ENCODE measurements around the gene CSRP2.

The CSRP2 gene

GRCh38 chr12:76871082-76871481 is 7.7 kb downstream of the CSRP2 start:
- H3K9ac ChIP-seq (ENCODE audit: low read length) = no peak overlapping the region
- H3K4me1 ChIP-seq (ENCODE audit: low read length) = no peaks in the 10 kb centered on the region
- no peak for TF ChIP-seq CTCF (IDR thresholded peaks at IDR 0.05; ENCODE audit: low read depth, low read length)
- no peak for TF ChIP-seq EZH2phosphoT487 (IDR thresholded peaks at IDR 0.05; ENCODE audit: low read depth)
- H3K27ac ChIP-seq (ENCODE audit: low read length) = no peak overlapping the region
- H3K27me3 ChIP-seq (ENCODE audit: low read depth, low read length) = no peaks in the 10 kb centered on the region
- no peaks in the 10 kb centered on the region for H3K9me3 ChIP-seq (ENCODE audit: insufficient read depth, low read length)
- H3K79me2 ChIP-seq (ENCODE audit: low read length) = no peaks in the 10 kb centered on the region
- no peaks in the 10 kb centered on the region for H3K36me3 ChIP-seq (replicated peaks; ENCODE audit: low read depth, low read length)
- H3K4me3 ChIP-seq (ENCODE audit: low read length) = no peak overlapping the region
- H2AFZ ChIP-seq (ENCODE audit: low read depth, low read length) = no peak overlapping the region
- no peaks in the 10 kb centered on the region for H4K20me1 ChIP-seq (ENCODE audit: insufficient read depth, low read length)
- no peak overlapping the region for H3K4me2 ChIP-seq (ENCODE audit: low read length)

GRCh38 chr12:76866726-76867125 is 12.1 kb downstream of the CSRP2 start:
- no peaks in the 10 kb centered on the region for H4K20me1 ChIP-seq (ENCODE audit: insufficient read depth, low read length)
- no peak for TF ChIP-seq EZH2phosphoT487 (IDR thresholded peaks at IDR 0.05; ENCODE audit: low read depth)
- TF ChIP-seq CTCF (IDR thresholded peaks at IDR 0.05; ENCODE audit: low read depth, low read length) = no peak
- no peak overlapping the region for H3K4me2 ChIP-seq (ENCODE audit: low read length)
- no peaks in the 10 kb centered on the region for H3K36me3 ChIP-seq (replicated peaks; ENCODE audit: low read depth, low read length)
- H3K4me1 ChIP-seq (ENCODE audit: low read length) = peaks cover 5% of the 10 kb centered on the region; the same call in 1 of the 2 replicates
- H3K27ac ChIP-seq (ENCODE audit: low read length) = no peak overlapping the region
- no peak overlapping the region for H2AFZ ChIP-seq (ENCODE audit: low read depth, low read length)
- no peaks in the 10 kb centered on the region for H3K79me2 ChIP-seq (ENCODE audit: low read length)
- H3K4me3 ChIP-seq (ENCODE audit: low read length) = no peak overlapping the region
- H3K9me3 ChIP-seq (ENCODE audit: insufficient read depth, low read length) = no peaks in the 10 kb centered on the region
- no peaks in the 10 kb centered on the region for H3K27me3 ChIP-seq (ENCODE audit: low read depth, low read length)
- no peak overlapping the region for H3K9ac ChIP-seq (ENCODE audit: low read length)

- H3K27ac ChIP-seq (ENCODE audit: low read length) = no peak overlapping the region
- H3K4me3 ChIP-seq (ENCODE audit: low read length) = no peak overlapping the region
- TF ChIP-seq EZH2phosphoT487 (IDR thresholded peaks at IDR 0.05; ENCODE audit: low read depth) = no peak
- TF ChIP-seq CTCF (IDR thresholded peaks at IDR 0.05; ENCODE audit: low read depth, low read length) = no peak
- no peak overlapping the region for H3K9ac ChIP-seq (ENCODE audit: low read length)
- H3K9me3 ChIP-seq (ENCODE audit: insufficient read depth, low read length) = no peaks in the 10 kb centered on the region
- H4K20me1 ChIP-seq (ENCODE audit: insufficient read depth, low read length) = no peaks in the 10 kb centered on the region
- no peaks in the 10 kb centered on the region for H3K79me2 ChIP-seq (ENCODE audit: low read length)
- no peak overlapping the region for H3K4me2 ChIP-seq (ENCODE audit: low read length)
- H3K27me3 ChIP-seq (ENCODE audit: low read depth, low read length) = no peaks in the 10 kb centered on the region
- peaks cover 5% of the 10 kb centered on the region; the same call in 1 of the 2 replicates for H3K4me1 ChIP-seq (ENCODE audit: low read length)
- no peaks in the 10 kb centered on the region for H3K36me3 ChIP-seq (replicated peaks; ENCODE audit: low read depth, low read length)
- no peak overlapping the region for H2AFZ ChIP-seq (ENCODE audit: low read depth, low read length)
Measured at GRCh38 chr12:76866151-76866567, 12.7 kb downstream of the CSRP2 start.

DNA sequence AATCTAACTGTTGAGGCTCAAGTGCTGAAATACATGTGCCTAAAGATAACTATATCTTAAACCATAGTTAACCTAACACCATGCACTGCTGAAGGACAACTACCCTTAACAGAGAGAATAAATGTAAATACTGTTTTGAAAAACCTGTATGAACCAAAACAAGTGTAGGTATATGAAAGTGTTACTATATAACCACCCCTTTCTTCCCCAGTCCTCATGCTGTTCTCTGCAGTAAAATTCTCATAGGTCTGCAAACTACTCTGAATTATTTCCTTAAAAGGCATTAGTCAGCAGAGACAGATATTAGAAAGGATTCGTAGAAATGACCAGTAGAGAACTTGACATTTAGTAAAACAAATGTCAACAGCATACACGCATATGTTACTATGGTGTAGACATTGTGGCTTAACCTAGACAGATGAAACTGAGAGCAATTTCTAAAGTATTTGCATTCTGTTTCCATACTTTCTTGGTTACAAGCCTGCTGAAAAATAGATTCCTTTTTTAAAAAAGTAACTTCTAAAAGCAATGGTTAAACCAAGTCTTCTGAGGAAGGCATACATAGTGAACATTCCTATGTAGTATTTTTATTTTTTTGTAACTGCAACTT is 13.9 kb downstream of the CSRP2 start:
- H3K27me3 ChIP-seq (ENCODE audit: low read depth, low read length) = no peaks in the 10 kb centered on the region
- H3K27ac ChIP-seq (ENCODE audit: low read length) = no peak overlapping the region
- no peaks in the 10 kb centered on the region for H3K79me2 ChIP-seq (ENCODE audit: low read length)
- no peak overlapping the region for H3K4me2 ChIP-seq (ENCODE audit: low read length)
- no peak overlapping the region for H3K4me3 ChIP-seq (ENCODE audit: low read length)
- no peak overlapping the region for H2AFZ ChIP-seq (ENCODE audit: low read depth, low read length)
- H3K9me3 ChIP-seq (ENCODE audit: insufficient read depth, low read length) = no peaks in the 10 kb centered on the region
- no peak overlapping the region for H3K9ac ChIP-seq (ENCODE audit: low read length)
- peaks cover 5% of the 10 kb centered on the region; the same call in 1 of the 2 replicates for H3K4me1 ChIP-seq (ENCODE audit: low read length)
- TF ChIP-seq CTCF (IDR thresholded peaks at IDR 0.05; ENCODE audit: low read depth, low read length) (no peak), EZH2phosphoT487 (IDR thresholded peaks at IDR 0.05; ENCODE audit: low read depth) (no peak)
- H3K36me3 ChIP-seq (replicated peaks; ENCODE audit: low read depth, low read length) = no peaks in the 10 kb centered on the region
- no peaks in the 10 kb centered on the region for H4K20me1 ChIP-seq (ENCODE audit: insufficient read depth, low read length)
